ENCODE results near the gene DDX28. TPM values are rescaled to one million over a fixed set of nuclear protein-coding genes. Genes with fewer than 3 reads are reported as not detected.

Gene DDX28
- total and polyA plus RNA-seq, 2 of the 8 experiments (the other 6 are each of a cell fraction or from before 2014, with no cell fraction given) = 16.8 to 28.1 TPM

DNA sequence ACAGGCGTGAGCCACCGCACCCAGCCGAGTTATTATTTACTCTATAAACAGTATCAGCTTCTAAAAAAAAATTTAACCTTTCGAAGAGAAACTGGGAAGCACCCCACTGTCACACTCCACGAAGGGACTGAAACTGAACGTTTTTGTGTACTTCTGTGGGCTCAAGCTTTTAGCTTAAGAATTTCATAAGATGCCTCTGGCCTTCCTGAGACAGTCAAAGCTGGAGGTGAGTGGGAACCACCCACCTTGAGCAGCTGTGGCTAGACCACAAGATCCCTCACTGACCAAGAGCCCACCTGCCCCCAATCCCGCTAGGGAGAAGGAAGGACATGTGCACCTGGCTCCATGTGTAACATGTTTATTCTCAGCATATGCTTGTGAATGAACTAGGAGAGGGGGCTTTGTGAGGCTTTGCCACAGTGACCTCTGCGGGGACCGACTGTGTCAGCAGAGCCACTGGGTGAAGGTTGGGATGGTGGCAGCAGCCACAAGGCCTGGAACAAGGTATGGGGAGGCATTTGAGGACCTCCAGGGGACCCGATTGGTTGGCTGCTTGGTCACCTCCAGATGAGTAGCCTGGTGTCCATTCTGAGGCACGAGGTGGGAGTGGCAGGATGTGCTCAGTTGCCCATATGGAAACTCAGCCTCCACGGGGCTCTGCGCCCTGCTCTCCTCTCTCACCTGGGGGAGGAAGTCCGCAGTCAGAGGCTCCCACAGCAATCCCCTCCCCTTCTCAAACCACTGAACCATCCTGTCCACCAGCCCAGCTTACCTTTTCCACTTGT, 47.5 kb downstream of the DDX28 start:
- ChIA-PET CTCF (ENCODE audit: partially characterized antibody) (interaction anchor here (0.9 to 2.7 kb wide), 4 partner anchors 8 to 305 kb away, joined by 3 to 10 read pairs (median 3); no protein-coding TSS in a partner anchor), POLR2A (ENCODE audit: partially characterized antibody) (interaction anchor here (0.8 to 1.4 kb wide), 2 partner anchors 30 to 109 kb away, joined by 3 to 5 read pairs; partner anchors contain the start of gene NFATC3)
- Histone ChIP-seq H3K4me1 (replicated peaks in 1 of 4; ENCODE audit: control insufficient read depth in 3 of 4, insufficient read depth in 4 of 4, low read length in 3 of 4) (peaks cover 0 to 4% (median 0%) of the 10 kb centered on the region in 4 experiments; a peak in 3 of 7 replicates), H2BK5ac (ENCODE audit: low read depth, low read length) (no peak overlapping the region), H3K23ac (ENCODE audit: insufficient read length) (no peak overlapping the region), H3K9ac (replicated peaks in 1 of 4; ENCODE audit: extremely low read depth in 1 of 4, low read depth in 3 of 4, low read length in 3 of 4) (no peak overlapping the region), H3K79me2 (ENCODE audit: control insufficient read depth in 1 of 2, insufficient read depth in 2 of 2, low read length in 2 of 2) (no peaks in the 10 kb centered on the region), H4K5ac (ENCODE audit: insufficient read length, low read depth, low read length) (no peak overlapping the region), H2AFZ (ENCODE audit: low read length) (no peak overlapping the region), H3K4me2 (ENCODE audit: insufficient read depth in 1 of 2, low read depth in 2 of 2, low read length in 2 of 2) (no peak overlapping the region), H4K20me1 (replicated peaks in 1 of 2; ENCODE audit: control insufficient read depth in 1 of 2, insufficient read depth in 2 of 2, low read length in 2 of 2) (no peaks in the 10 kb centered on the region), H3K36me3 (ENCODE audit: control insufficient read depth in 2 of 4, insufficient read depth in 4 of 4, low read length in 3 of 4) (no peaks in the 10 kb centered on the region; a peak in 1 of 8 replicates), H2BK120ac (replicated peaks; ENCODE audit: low read depth, low read length) (no peak overlapping the region), H2BK20ac (ENCODE audit: low read length) (no peak overlapping the region), H3K18ac (ENCODE audit: extremely low read depth, low read length) (no peak overlapping the region), H4K8ac (ENCODE audit: extremely low read depth, insufficient read depth, low read length) (no peak overlapping the region), H2BK15ac (ENCODE audit: low read length) (no peak overlapping the region), H3K79me1 (ENCODE audit: low read depth, low read length) (no peaks in the 10 kb centered on the region), H3K4ac (replicated peaks; ENCODE audit: insufficient read length, low read depth, low read length) (no peak overlapping the region), H3K23me2 (ENCODE audit: low read depth, low read length) (no peaks in the 10 kb centered on the region), H3K9me3 (ENCODE audit: insufficient read depth in 2 of 2, low read depth in 1 of 2, low read length in 1 of 2) (no peaks in the 10 kb centered on the region), H2BK12ac (ENCODE audit: low read depth, low read length) (no peak overlapping the region), H3K27ac (ENCODE audit: low read depth, low read length) (no peak overlapping the region), H4K91ac (replicated peaks; ENCODE audit: insufficient read length, low read length) (no peak overlapping the region), H3K27me3 (replicated peaks in 1 of 4; ENCODE audit: control insufficient read depth in 3 of 4, extremely low read depth in 1 of 4, insufficient read depth in 3 of 4, low read length in 3 of 4) (no peaks in the 10 kb centered on the region; a peak in 1 of 7 replicates), H3K14ac (ENCODE audit: insufficient read length) (no peak overlapping the region), H3K56ac (replicated peaks; ENCODE audit: insufficient read length, low read depth, low read length) (no peak overlapping the region), H2AK5ac (ENCODE audit: low read depth, low read length) (no peak overlapping the region), H3K4me3 (ENCODE audit: extremely low read depth in 1 of 4, insufficient read depth in 2 of 4, low read depth in 3 of 4, low read length in 4 of 4) (no peak overlapping the region)
- no peak for TF ChIP-seq MAFK (IDR thresholded peaks at IDR 0.05; ENCODE audit: low read depth, low read length)
- no peak for TF ChIP-seq CBX5 (IDR thresholded peaks at IDR 0.05; ENCODE audit: low read depth, low read length)
- TF ChIP-seq BACH1 (IDR thresholded peaks at IDR 0.05; ENCODE audit: low read length) = no peak
- no peak for TF ChIP-seq CEBPB (IDR thresholded peaks at IDR 0.05; ENCODE audit: low read depth, low read length)
- no peak for FAIRE-seq
- WGBS, 2 experiments (ENCODE audit: extremely low coverage in 1 of 2, insufficient coverage in 1 of 2, insufficient read length in 1 of 2, insufficient replicate concordance in 2 of 2, low coverage in 1 of 2, low lambda C conversion rate in 2 of 2, missing lambda C conversion rate in 1 of 2) = 88% methylated on average over 14 of the region's 14 CpGs; no CpG with 5 or more reads in 1 of the 2 experiments
- DNase-seq (ENCODE audit: low read depth in 1 of 2, low spot score in 2 of 2) = no peak
